Renal pelvis (tissue), 4 donors: ENCODE results near the gene TSPAN11. TPM values are rescaled to one million over a fixed set of nuclear protein-coding genes. Genes with fewer than 3 reads are reported as not detected.

Source experiments
- DNase-seq: peaks from one replicate; pipeline ENCODE4 v3.0.0-alpha.2; 2013
- polyA plus RNA-seq, 3 donors: library from polyadenylated mRNA; unstranded; fragments of 120-200 nt; gene quantifications; one replicate each; pipeline ENCODE4 v1.2.1, GENCODE V29; 2013; ENCODE audit not compliant: insufficient read length in 3 of 3

Gene TSPAN11
- polyA plus RNA-seq, 3 donors = 5.9 to 7.4 (median 6.3) TPM

DNA sequence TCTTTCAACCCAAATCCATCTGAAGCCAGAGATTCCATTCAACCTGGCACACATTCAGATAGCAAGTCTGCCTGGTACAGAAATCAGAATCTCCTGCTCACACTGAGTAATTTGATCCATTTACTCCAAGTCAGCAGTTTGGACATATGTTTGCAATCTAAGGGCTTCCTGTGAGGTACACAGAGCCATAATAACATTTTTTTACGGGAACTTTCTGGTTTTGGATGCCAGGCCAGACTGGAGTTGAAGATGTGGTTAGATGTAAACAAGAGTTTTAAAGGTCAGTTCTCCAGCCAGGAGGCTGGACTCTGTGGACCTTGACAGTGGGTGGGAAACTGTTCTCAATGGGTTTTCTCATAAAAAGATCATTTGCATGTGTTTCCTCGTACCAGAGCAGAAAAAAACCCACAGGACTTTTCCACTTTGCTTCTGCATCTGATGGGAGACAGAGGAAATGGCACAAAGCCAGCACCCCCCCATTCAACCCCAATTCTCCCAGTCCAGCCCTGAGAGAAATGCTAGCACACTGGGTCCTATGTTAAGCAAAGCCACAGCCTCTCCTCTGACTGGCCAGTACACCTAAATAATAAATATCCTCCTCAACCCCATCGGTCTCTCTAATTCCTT lies 17.7 kb upstream of the TSPAN11 start:
- DNase-seq = no peak

DNA sequence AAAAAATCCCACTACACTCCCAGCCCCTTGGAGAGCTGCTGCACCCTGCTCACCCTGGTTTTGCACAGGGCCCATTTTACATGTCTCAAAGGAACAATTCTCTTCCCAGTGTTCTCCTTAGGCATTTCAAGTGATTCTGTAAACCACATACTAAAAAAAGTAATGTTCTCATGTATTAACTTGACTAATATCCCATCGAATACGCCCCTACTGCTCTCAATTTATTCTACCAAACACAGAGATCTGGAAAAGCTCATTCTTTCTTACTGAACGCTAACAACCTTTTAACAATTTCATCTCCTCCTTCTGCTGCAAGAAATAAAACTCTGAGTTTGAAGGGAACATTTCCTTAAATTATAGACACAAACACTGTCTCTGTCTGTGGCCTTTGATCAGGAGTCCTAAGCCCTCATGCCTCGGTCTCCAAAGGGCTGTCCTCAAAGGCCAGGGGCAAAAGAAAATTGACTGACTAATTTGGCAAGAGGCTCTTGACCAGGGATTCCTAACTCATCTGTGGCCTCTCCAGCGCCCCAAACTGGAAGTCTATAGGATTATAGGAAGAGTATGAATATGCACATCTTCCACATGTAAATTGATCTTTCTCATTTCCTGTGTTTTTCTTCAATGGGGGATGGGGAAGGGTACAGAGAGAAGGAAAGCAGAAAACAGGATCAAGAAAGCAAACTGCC lies 17.1 kb upstream of the TSPAN11 start:
- DNase-seq = no peak

DNA sequence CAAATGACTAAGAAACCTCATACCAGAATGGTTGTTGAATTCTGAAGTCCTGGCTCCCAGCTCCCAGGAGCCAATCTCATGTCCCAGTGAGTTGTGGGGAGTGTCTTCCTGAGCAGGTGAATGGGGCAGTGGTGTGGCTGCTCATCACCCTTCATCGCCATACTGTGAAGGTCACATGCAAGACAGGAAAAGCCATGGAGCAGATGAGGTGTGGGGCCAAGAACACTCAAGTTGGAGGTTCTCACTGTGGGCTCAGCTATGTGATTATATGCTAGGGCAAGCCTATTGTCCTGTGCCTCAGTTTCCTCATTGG lies 16.6 kb upstream of the TSPAN11 start:
- no peak for DNase-seq

DNA sequence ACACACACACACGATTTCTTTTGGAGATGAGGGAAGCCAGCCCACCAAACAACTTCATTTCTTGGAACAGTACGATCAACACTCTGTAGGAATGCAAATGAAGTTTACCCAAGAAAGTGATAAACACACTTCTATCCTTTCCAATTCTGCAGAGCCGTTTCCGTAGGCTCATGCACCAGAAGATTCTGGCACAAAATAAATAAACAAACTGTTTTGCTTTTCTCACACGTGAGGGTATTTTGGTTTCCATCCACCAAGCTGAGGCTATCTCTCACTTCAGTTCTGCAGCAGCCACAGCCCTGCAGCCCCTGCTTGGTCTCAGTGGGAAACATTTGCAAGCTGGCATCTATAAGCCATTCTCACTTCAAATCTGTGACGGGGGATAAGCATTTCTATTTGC lies 15.3 kb upstream of the TSPAN11 start:
- no peak for DNase-seq

DNA sequence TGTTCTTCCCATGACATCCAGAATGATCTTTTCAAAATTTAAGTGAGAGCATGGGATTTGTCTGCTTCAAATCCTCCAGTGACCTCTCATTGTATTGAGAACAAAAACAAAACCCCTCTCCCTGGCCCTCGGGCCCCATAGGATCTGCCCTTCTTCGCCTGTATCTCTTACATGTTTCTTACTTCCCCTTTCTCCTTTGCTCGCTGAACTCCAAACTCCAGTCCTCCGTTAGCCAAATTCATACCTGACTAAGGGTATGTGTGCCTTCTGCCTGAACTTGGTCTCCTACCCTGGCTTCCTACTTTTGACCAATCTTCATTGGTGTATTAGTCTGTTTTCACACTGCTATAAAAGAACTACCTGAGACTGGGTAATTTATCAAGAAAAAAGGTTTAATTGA lies 13.2 kb upstream of the TSPAN11 start:
- DNase-seq = no peak

DNA sequence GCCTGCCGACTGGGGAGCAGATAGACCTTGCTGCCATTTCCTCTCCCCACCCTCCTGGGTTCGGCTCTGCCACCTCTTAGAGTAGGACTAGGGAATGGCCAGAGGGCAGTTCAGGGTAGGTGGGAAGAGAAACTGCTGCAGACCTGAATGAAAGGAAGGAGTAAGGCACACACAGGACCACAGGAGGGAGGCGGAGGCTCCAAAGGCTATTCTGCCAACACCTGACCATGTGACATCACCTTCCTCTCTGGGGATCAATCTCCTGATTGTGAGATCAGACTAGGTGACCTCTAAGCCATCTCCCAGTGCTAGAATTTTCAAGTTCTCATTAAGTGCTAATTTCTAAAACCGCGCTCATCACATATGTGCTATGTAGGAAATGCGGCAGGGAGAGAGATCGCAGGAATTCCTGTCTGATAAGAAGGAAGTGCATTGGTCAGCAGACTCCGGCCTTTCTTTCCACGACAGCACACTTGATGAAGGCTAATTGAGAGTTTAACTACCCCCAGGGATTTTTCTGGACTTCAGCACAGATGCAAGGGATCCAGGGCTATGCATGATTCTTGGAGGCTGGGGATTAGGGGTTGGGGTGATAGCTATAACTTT lies 11.5 kb upstream of the TSPAN11 start:
- no peak for DNase-seq

DNA sequence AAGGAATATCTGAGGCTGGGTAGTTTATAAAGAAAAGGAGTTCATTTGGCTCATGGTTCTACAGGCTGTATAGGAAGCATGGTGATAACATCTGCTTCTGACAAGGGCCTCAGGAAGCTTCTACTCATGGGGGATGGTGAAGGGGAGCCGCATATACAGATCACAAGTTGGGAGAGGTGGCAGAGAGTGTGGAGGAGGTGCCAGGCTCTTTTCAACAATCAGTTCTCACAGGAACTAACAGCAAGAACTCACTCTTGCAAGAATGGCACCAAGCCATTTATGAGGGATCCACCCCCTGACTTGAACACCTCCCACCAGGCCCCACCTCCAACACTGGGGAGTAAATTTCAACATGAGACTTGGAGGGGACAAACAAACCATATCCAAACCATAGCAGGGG lies 3.5 kb upstream of the TSPAN11 start:
- no peak for DNase-seq

DNA sequence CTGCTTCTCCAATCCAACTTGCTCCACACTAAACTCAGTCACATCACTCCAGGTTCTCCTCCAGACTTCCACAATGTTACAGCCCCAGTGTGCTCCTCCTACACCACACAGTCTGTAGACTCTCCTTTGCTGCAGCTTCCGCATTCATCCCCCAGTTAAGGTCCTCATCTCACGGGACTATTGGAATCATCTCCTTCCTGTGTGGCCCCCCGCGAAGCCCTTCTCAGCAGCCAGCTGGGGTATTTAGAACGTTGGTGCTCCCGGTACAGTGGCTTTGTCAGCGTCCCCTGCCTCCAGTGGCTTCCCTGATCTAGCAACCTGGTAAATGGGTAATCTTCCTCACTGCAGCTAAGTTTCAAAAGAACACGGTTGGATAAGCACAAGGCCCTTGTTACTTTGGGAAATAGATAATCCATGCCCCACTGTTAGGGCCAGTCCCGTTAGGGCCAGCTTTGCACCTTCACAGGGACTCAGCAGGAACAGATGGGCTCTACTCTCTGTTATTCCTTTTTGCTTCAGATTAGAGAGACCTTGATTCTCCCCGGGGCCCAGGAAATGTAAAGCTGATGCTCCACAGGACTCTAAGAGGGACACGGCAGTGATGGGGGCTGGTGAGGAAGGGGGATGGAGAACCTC lies 823 bp upstream of the TSPAN11 start:
- DNase-seq = no peak

DNA sequence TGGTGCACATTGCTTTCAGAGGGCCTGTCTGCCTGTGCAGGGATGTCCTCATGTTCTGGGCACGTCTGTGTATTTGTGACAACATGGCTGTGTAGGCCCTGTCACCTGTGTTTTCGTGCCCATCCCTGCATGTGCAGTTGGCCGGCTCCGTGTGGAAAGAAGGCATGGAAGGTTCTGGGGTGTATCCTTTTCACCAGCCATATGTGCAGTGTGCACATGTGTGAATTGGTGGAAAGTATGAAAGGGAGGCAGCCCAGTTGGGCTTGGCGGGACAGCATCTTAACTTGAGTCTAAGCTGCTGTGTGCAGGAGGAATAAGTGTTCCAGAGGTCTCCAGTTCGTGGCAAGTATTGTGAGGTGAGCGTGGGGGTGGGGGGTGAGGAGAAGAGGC lies 669 bp downstream of the TSPAN11 start:
- no peak for DNase-seq

DNA sequence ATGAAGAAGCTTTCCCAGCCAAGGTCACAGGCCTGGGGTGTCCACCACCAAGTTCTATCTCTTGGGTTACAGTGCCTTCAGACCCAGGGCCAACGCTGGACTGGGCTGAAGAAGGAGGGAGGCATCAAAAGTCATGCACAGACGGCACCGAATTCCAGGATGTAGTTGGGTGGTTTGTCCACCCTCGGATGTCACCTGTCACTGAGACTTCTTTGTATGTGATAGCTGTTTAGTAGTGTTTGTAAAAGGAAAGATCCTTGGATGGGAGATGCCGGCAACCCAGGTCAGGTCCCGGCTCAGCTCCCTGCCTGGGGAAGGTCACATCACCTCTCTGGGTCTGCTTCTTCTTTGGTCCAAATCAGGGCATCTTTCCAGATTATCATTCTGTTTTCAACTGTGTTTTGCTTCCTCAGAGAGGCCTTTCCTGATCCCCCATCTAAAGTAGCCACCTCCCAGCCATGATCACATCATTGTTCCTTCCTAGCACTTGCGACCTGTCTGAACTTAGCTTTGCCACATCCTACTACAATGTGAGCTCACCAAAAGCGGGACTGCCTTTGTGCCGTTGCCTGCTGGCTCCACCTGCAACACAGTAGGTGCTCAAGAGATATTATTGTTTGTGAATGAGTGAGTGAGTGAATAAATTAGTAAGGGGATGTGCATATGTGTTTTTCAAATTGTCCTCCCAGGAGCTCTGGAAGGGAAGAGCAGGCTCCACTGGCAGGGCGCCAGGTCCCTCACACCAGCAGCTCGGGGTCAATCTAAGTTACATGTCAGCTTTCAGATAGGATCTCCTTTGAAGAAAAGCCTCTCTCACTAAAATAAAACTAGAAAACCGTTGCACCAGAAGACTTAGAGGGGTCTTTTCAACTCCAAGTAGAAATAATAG lies 2.1 kb downstream of the TSPAN11 start:
- no peak for DNase-seq

DNA sequence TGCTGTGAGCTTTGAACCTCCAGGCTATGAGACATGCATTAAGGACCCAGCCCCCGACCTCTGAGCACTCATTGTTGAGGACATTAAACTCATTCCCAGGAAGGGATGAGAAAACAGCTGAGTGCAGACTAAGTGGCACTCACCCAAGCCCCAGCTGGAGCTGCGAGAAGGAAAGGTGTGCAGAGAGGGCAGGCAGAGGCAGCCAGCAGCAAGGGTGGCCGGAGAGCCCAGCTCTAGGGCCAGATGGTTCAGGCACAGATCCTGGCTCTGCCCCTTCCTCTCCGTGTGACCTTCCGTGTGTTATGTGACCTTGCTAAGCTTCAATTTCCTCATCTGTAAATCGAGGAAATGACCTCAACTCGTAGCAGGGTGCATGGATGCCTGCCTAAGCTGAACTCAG lies 3.7 kb downstream of the TSPAN11 start:
- no peak for DNase-seq

DNA sequence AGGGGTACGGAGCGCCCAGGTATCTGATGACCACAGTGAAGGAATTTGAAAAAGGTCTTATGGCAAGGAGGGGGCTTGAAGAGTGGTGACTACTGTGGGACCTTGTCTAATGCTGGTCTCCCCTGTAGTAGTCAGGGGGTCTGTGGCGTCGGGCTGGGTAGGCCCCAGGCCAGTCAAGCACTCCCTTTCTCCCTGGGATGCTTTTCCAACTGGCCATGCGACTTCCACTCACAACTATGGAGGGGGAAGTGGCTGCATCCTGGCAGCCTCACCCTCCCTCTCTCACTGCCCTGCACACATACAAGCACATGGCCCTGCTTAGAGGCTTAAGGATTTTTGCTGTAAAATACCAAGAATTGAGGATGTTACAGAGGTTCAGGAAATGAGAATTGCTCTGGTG lies 4.1 kb downstream of the TSPAN11 start:
- no peak for DNase-seq

DNA sequence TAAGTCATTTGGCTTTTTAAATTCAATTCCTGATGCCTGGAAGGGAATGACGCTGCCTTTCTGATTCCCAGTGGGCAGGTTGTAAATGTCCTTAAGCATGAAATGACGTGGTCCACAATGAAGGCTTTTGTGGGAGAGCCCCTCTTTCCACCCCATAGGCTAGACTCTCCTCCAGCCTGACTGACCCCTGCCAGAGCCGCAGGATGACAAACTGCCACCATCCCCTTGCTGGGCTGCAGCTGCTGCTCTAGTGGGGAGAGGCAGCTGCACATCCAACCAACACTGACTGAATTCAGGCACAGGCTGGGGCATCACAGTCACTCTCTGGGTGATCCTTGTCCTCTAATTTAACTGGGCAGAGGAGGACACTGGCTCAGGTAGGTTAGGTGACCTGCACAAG lies 6.3 kb downstream of the TSPAN11 start:
- DNase-seq = no peak

DNA sequence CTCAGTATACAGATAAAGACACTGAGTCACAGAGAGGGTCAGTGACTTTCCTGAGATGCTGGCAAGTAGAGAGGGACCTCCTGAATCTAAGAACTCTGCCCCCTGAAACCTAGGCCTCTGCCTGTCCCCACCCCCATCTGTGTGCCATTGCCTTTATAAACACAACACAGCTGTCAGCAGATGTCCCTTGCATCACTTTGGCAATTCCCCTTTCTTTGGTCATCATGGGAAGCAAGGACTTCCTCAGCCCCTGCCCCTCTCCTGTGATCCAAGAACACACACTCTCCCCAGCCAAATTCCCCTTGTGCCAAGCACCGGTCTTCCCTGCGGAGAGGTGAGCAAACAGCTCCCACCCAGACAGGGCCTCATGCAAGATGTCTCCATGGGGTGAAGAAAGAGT lies 8.3 kb downstream of the TSPAN11 start:
- DNase-seq = no peak

DNA sequence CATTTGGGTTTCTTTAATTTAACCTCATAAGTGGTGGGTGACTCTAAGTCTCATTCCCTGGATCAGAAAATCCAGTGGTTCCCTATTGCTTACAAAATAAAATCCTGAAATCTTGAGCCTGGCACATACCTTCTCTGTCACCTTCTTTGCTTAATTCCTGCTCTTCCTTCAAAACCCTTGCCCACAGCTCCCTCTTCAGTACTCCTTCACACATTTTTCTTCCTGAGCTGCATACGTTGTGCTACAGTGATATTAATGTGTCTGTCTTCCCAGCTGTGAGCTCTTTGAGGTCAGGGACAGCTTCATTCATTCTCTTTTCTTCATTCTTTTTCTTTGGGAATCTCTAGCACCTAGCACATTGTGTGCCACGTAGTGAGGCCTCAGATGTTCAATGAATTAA lies 9.5 kb downstream of the TSPAN11 start:
- DNase-seq = no peak

DNA sequence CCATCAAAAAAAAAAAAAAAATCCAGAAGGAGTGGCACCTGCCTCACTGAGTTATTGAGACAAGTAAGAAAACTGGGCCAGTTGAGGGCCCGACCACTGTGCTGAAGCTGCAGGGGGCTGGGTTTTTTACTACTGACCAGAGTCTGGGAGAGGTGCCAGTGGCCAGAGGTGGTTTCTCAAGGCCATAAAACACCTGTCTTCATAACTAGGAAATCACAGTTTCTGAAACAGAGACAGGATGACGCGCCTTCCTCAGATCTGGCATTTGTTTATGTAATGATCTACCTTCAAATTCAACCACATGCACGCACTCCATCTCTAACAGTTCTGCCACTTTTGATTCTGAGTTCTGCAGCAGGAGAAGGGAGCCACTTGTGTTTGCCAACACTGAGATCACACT lies 12.7 kb downstream of the TSPAN11 start:
- DNase-seq = no peak

DNA sequence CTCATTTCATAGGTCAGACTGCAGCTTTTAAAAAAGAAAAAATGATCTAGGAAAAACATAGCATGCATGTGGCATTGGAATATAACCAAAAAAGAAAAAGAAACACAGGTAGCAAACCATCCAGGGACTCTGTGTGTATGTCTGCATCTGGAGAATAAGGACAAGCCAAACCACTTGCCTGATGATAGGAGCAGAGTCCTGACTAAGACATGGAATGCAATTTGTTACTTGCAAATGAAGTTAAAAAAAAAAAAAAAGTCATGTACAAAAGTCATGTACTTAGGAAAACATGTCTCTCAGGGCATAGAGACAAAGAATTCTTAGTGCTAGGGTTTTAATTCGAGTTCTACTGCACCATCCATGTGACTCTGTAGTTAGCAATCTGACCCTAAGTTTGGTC lies 15.9 kb downstream of the TSPAN11 start:
- no peak for DNase-seq

DNA sequence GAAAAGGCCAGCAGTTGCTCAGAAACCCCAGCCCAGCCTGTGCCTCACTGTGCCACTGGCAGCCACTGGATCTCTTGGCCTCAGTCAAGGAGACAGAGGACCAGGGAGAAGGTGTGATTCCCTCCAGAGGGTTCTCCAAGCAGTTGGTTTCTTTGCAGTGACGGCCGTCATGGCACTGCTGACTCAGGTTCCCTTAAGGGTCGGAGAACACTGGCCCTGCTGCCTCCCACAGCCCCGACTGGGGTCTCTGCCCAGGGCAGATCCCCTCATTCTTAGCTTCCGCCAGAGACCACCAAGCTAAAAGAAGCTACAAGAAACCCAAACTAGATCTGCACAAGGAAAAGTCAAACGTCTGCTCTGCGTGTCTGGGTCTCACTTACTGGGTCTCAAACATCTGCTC lies 16.4 kb downstream of the TSPAN11 start:
- no peak for DNase-seq

DNA sequence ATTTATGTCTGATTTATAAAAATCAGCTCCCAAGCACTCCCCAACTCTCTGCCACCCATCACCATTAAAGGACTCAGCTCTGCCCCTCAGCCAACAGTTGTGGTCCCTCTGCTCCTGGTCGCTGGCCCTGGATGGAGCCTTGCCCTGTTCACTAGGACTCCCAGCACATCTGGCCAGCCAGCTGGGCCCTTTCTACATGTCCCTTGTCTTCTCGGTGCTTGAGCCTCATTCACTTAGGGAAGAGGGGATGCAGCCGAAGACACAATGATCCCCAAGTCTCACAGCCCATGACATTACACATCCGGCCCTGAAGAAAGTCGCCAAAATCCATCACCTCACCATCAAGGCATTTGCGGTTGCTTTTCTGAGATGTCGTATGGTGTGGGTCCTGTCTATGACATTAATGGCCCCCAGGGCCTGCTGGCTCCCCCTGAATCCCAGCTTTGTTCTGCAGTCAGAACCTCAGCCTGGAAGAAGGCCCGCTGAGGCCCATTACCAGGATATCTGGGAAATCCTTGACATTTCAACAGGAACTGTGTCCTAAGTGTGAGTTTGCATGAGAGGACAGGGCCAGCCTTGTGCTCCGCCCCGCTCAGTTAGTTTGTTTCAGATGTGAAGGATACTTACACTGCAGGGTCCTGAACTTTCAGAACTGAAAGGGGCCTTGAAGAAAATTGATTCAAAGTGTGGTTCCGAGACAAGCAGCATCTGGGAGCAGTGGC lies 19.1 kb downstream of the TSPAN11 start:
- no peak for DNase-seq

DNA sequence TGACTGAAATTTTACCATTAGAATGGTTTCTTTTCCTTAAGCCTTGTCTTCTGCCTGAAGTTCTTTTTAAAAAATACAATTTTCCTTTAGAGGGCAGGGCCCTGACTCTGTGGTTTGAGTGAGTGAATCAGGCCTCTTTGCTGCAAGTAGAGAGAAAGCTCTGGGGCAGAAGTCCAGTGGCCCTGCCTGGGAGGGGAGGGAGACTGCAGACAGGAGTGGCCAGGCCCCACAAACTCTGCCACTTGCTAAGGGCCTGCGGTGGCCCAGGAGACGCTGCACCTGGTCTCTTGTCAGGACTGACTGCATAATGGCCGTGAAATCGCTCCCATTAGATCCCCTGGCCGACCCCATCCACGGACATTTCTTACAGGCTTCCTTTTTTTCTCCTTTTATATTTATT lies 25.5 kb downstream of the TSPAN11 start:
- DNase-seq = no peak

DNA sequence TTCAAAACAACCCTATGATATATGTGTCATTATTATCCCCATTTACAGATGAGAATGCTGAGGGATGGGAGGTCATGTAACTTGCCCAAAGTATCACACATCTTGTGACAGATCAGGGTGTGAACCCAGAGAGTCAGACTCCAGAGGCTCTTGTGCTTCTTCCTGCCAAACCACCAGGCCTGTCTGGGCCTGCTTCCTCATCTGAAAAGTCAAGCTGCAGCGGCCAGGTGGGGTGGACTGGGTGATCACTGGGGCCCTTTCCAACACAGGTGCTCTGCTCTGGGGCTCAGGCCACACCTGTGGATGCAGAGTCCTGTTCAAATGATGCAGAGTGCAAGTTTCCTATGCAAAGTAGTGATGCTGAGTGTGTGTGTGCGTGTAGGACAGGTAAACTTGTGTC lies 26.7 kb downstream of the TSPAN11 start:
- DNase-seq = no peak
